Breast epithelium (tissue), 4 donors: ENCODE measurements around the gene KRTAP10-8. TPM values are rescaled to one million over a fixed set of nuclear protein-coding genes. Genes with fewer than 3 reads are reported as not detected.

Experiments
- DNase-seq, 2 donors: peaks; one replicate each; pipeline ENCODE4 v3.0.0-alpha.2; 2019; ENCODE audit warnings: low spot score in 2 of 2
- H3K27ac ChIP-seq, 2 donors: fragments of 200-600 bp; sonication (generic) in 1 of 2; one replicate each; pipeline ENCODE4 v1.5.1; 2016 to 2019; ENCODE audit warnings: mild to moderate bottlenecking in 1 of 2
- H3K27me3 ChIP-seq, 2 donors: fragments of 200-600 bp; sonication (generic) in 1 of 2; one replicate each; pipeline versions ENCODE4 v1.5.1 to v1.6.0; 2017 to 2019; ENCODE audit warnings: control low read depth in 1 of 2, mild to moderate bottlenecking in 1 of 2
- H3K36me3 ChIP-seq: fragments of 200-600 bp; one replicate; pipeline ENCODE4 v1.5.1; 2019
- H3K4me1 ChIP-seq, 2 donors: fragments of 200-600 bp; sonication (generic); one replicate each; pipeline ENCODE4 v1.5.1; 2016 to 2019; ENCODE audit warnings: control low read depth in 1 of 2
- H3K4me3 ChIP-seq, 3 donors: fragments of 200-600 bp; sonication (generic); 1 replicate in 2 of 3; 2 replicates in 1 of 3; pipeline ENCODE4 v1.5.1; 2016 to 2019; ENCODE audit warnings: mild to moderate bottlenecking in 3 of 3, moderate library complexity in 2 of 3
- H3K9me3 ChIP-seq, 2 donors: fragments of 200-600 bp; sonication (generic) in 1 of 2; one replicate each; pipeline ENCODE4 v1.5.1; 2016 to 2019; ENCODE audit warnings: control low read depth in 1 of 2
- POLR2A ChIP-seq: fragments of 450-650 bp; IDR thresholded peaks from one replicate; pipeline ENCODE4 v1.6.1; 2016; ENCODE audit warnings: antibody characterized with exemption, mild to moderate bottlenecking, moderate library complexity
- POLR2AphosphoS5 ChIP-seq, 3 donors: sonication (generic); formaldehyde crosslinking; IDR thresholded peaks; one replicate each; pipeline ENCODE4 v1.6.1; 2017; ENCODE audit warnings: antibody characterized with exemption in 3 of 3
- intact Hi-C: fragments of 100-400 bp; cut with DNase I; formaldehyde crosslinking; loops from one replicate; pipeline ENCODE4 v1.15.1; 2023; ENCODE audit warnings: low total_unique reads
- total RNA-seq, 3 donors: library from RNA; depleted of rRNA; stranded (reverse); fragments of >200 nt; gene quantifications; one replicate each; pipeline ENCODE4 v1.1.0, GENCODE V29; 2016
- TF ChIP-seq, protein P1 (sequence below), 3 donors: fragments of 450-650 bp; IDR thresholded peaks; one replicate each; pipeline ENCODE4 v1.5.1; 2016 to 2017; ENCODE audit warnings: antibody characterized with exemption in 3 of 3, mild to moderate bottlenecking in 3 of 3, moderate library complexity in 3 of 3

The KRTAP10-8 gene
- total RNA-seq, 3 donors from 2014 or later = not detected

DNA sequence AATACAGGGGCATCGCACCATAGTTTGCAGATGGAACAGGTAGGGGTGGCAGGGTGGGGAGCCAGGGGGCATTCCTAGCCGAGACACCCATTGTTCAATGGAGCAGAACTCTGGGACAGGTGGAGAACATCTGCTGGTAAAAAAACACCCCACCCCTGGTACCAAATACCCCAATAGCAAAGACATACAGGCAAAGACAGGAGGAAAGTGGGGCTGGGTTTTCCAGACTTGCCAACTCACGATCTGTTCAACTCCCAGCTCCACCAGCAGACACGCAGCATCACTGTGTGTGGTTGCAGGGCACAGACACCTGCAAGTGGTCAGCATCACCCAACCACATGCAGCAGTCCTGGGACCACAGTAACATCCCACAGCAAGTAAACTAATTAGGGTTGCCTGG lies 328 bp upstream of the KRTAP10-8 start:
- Histone ChIP-seq H3K27me3 (peaks cover 0 to 31% of the 10 kb centered on the region in 2 donors), H3K9me3 (peaks cover 29 to 34% of the 10 kb centered on the region in 2 donors), H3K27ac (no peak overlapping the region), H3K36me3 (no peaks in the 10 kb centered on the region), H3K4me1 (no peaks in the 10 kb centered on the region), H3K4me3 (no peak overlapping the region)
- TF ChIP-seq POLR2A (no peak), POLR2AphosphoS5 (IDR thresholded peaks at IDR 0.05) (no peak)
- TF ChIP-seq, protein P1, sequence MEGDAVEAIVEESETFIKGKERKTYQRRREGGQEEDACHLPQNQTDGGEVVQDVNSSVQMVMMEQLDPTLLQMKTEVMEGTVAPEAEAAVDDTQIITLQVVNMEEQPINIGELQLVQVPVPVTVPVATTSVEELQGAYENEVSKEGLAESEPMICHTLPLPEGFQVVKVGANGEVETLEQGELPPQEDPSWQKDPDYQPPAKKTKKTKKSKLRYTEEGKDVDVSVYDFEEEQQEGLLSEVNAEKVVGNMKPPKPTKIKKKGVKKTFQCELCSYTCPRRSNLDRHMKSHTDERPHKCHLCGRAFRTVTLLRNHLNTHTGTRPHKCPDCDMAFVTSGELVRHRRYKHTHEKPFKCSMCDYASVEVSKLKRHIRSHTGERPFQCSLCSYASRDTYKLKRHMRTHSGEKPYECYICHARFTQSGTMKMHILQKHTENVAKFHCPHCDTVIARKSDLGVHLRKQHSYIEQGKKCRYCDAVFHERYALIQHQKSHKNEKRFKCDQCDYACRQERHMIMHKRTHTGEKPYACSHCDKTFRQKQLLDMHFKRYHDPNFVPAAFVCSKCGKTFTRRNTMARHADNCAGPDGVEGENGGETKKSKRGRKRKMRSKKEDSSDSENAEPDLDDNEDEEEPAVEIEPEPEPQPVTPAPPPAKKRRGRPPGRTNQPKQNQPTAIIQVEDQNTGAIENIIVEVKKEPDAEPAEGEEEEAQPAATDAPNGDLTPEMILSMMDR (IDR thresholded peaks at IDR 0.05) = no peak
- no peak for DNase-seq
- intact Hi-C loops = no loop called here

GRCh38 chr21:44612669-44613229 lies 870 bp downstream of the KRTAP10-8 start:
- Histone ChIP-seq H3K4me1 (no peaks in the 10 kb centered on the region), H3K27ac (no peak overlapping the region), H3K27me3 (peaks cover 0 to 33% of the 10 kb centered on the region in 2 donors), H3K4me3 (no peak overlapping the region), H3K36me3 (no peaks in the 10 kb centered on the region), H3K9me3 (peaks cover 29 to 34% of the 10 kb centered on the region in 2 donors)
- intact Hi-C loops = no loop called here
- TF ChIP-seq, protein P1 (IDR thresholded peaks at IDR 0.05) = no peak
- TF ChIP-seq POLR2A (no peak), POLR2AphosphoS5 (IDR thresholded peaks at IDR 0.05) (no peak)
- DNase-seq = no peak

- Histone ChIP-seq H3K36me3 (no peaks in the 10 kb centered on the region), H3K4me1 (no peaks in the 10 kb centered on the region), H3K4me3 (no peak overlapping the region), H3K27ac (no peak overlapping the region), H3K27me3 (peaks cover 0 to 34% of the 10 kb centered on the region in 2 donors), H3K9me3 (peaks cover 29 to 34% of the 10 kb centered on the region in 2 donors)
- DNase-seq = no peak
- intact Hi-C loops = no loop called here
- TF ChIP-seq POLR2A = no peak
Measured at GRCh38 chr21:44613386-44614155, 1.7 kb downstream of the KRTAP10-8 start.

- Histone ChIP-seq H3K9me3 (peaks cover 27 to 30% of the 10 kb centered on the region in 2 donors), H3K27ac (no peak overlapping the region), H3K4me1 (no peaks in the 10 kb centered on the region), H3K36me3 (no peaks in the 10 kb centered on the region), H3K27me3 (peaks cover 0 to 36% of the 10 kb centered on the region in 2 donors), H3K4me3 (no peak overlapping the region)
- intact Hi-C loops = no loop called here
- TF ChIP-seq POLR2A = no peak
- TF ChIP-seq, protein P1 (IDR thresholded peaks at IDR 0.05) = no peak
- TF ChIP-seq POLR2AphosphoS5 (IDR thresholded peaks at IDR 0.05) = no peak
- DNase-seq = no peak
Measured at GRCh38 chr21:44614161-44614631, 2.3 kb downstream of the KRTAP10-8 start.

DNA sequence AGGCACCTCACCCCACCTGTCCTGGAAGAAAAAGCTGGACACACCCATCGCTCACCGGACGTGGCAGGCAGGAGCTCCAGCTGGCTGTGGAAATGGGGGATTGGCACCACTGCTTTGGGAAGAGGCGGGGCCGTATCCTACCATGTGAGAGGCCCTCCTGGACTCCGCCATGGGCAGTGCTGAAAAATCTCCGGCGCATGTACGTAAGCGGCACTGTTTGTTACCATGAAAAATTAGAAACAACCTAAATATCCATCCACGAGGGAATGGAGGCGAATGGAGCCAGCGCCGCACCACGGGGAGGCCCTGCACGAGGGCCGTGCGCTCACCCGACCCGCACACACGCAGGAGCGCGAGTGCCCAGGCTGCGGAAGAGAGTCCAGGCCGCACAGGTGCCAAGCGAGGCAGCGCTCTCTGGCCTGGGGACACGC lies 3.1 kb downstream of the KRTAP10-8 start:
- H3K4me3 ChIP-seq = no peak overlapping the region
- no peaks in the 10 kb centered on the region for H3K4me1 ChIP-seq
- no peak for DNase-seq
- intact Hi-C loops = no loop called here
- peaks cover 0 to 36% of the 10 kb centered on the region in 2 donors for H3K27me3 ChIP-seq
- H3K9me3 ChIP-seq = peaks cover 21 to 30% of the 10 kb centered on the region in 2 donors
- no peaks in the 10 kb centered on the region for H3K36me3 ChIP-seq
- TF ChIP-seq, protein P1 (IDR thresholded peaks at IDR 0.05) = no peak
- TF ChIP-seq POLR2AphosphoS5 (IDR thresholded peaks at IDR 0.05) = no peak
- no peak for TF ChIP-seq POLR2A
- no peak overlapping the region for H3K27ac ChIP-seq
